IMR-90 (cell line): ENCODE data around the gene MYH11. TPM values are rescaled to one million over a fixed set of nuclear protein-coding genes. Genes with fewer than 3 reads are reported as not detected.

Experiments
- ATAC-seq: fragments of 200-7000 bp; cut with Tn5 transposase; 2 replicates; pipeline ENCODE4 v1.9.1; 2020; ENCODE audit warnings: low read depth, mild to moderate bottlenecking, moderate library complexity
- BruUV-seq: library from RNA; stranded (reverse); fragments of 400-500 nt; replicated peaks from 2 replicates; lab custom pipeline; 2021; lab: Mats Ljungman, UMichigan
- CTCF ChIA-PET: fragments of 300-600 bp; formaldehyde crosslinking; extraction: SDS; loops from one replicate; lab custom pipeline; 2021; ENCODE audit warnings: antibody characterized with exemption; lab: Yijun Ruan, JAX
- POLR2A ChIA-PET: fragments of 300-600 bp; sonication (Branson Sonifier 250); formaldehyde crosslinking; loops from one replicate; lab custom pipeline; 2022; ENCODE audit warnings: antibody characterized with exemption; ENCODE audit not compliant: unreplicated experiment; lab: Charles Lee
- DNase-seq: peaks from one replicate; pipeline ENCODE4 v3.0.0; 2013
- H2AFZ ChIP-seq: replicated peaks from 2 replicates; pipeline ENCODE3; 2013; ENCODE audit warnings: low read length, mild to moderate bottlenecking; ENCODE audit not compliant: poor library complexity
- H2AK5ac ChIP-seq: 2 replicates; pipeline ENCODE4 v1.6.1; 2013; ENCODE audit warnings: low read depth, low read length, inconsistent platforms
- H2AK9ac ChIP-seq: replicated peaks from 2 replicates; pipeline ENCODE3; 2013; ENCODE audit warnings: mild to moderate bottlenecking, low read depth, low read length, moderate library complexity; ENCODE audit not compliant: poor library complexity
- H2BK120ac ChIP-seq: 2 replicates; pipeline ENCODE4 v1.6.1; 2013; ENCODE audit warnings: low read depth, low read length, inconsistent platforms
- H2BK15ac ChIP-seq: 3 replicates; pipeline ENCODE4 v1.6.1; 2013; ENCODE audit warnings: low read depth, low read length, inconsistent platforms
- H2BK20ac ChIP-seq: 2 replicates; pipeline ENCODE4 v1.6.1; 2013; ENCODE audit warnings: low read depth, mild to moderate bottlenecking, inconsistent platforms, low read length, moderate library complexity
- H2BK5ac ChIP-seq: 2 replicates; pipeline ENCODE4 v1.6.1; 2013; ENCODE audit warnings: mild to moderate bottlenecking, low read depth, low read length, inconsistent platforms; ENCODE audit not compliant: poor library complexity, severe bottlenecking
- H3K14ac ChIP-seq: replicated peaks from 2 replicates; pipeline ENCODE4 v1.6.1; 2013; ENCODE audit warnings: low read depth, low read length, inconsistent platforms
- H3K18ac ChIP-seq: 2 replicates; pipeline ENCODE4 v1.6.1; 2013; ENCODE audit warnings: low read depth, low read length, control low read depth
- H3K23ac ChIP-seq: 2 replicates; pipeline ENCODE4 v1.6.1; 2013; ENCODE audit warnings: low read depth, low read length, inconsistent platforms
- H3K27ac ChIP-seq: 2 replicates; pipeline ENCODE4 v1.5.1; 2013; ENCODE audit warnings: mild to moderate bottlenecking, control low read depth, low read length; ENCODE audit not compliant: insufficient read depth
- H3K27me3 ChIP-seq: 2 replicates; pipeline ENCODE4 v1.6.1; 2013; ENCODE audit warnings: low read length; ENCODE audit not compliant: control insufficient read depth, insufficient read depth
- H3K36me3 ChIP-seq: 2 replicates; pipeline ENCODE4 v1.6.1; 2013; ENCODE audit warnings: low read length, mixed read lengths; ENCODE audit not compliant: control insufficient read depth, insufficient read depth
- H3K4ac ChIP-seq: 2 replicates; pipeline ENCODE4 v1.6.1; 2013; ENCODE audit warnings: low read depth, low read length, inconsistent platforms
- H3K4me1 ChIP-seq: 2 replicates; pipeline ENCODE4 v1.6.1; 2013; ENCODE audit warnings: low read length, mixed read lengths; ENCODE audit not compliant: control insufficient read depth, insufficient read depth
- H3K4me2 ChIP-seq: 2 replicates; pipeline ENCODE4 v1.6.1; 2013; ENCODE audit warnings: low read depth, mild to moderate bottlenecking, control low read depth, low read length, moderate library complexity
- H3K4me3 ChIP-seq: 2 replicates; pipeline ENCODE4 v1.5.1; 2013; ENCODE audit warnings: low read depth, mild to moderate bottlenecking, control low read depth, low read length, moderate library complexity; ENCODE audit not compliant: insufficient read depth
- H3K56ac ChIP-seq: 2 replicates; pipeline ENCODE4 v1.6.1; 2013; ENCODE audit warnings: low read length, inconsistent platforms; ENCODE audit not compliant: insufficient read depth; ENCODE audit errors: extremely low read depth
- H3K79me1 ChIP-seq, 2 experiments: 2 replicates each; pipeline ENCODE4 v1.6.1; 2013; ENCODE audit warnings: low read length in 2 of 2, inconsistent platforms in 1 of 2, low read depth in 1 of 2
- H3K9ac ChIP-seq: 2 replicates; pipeline ENCODE4 v1.6.1; 2013; ENCODE audit warnings: low read depth, low read length, control low read depth
- H3K9me1 ChIP-seq: 2 replicates; pipeline ENCODE4 v1.6.1; 2013; ENCODE audit warnings: low read length, inconsistent platforms; ENCODE audit not compliant: insufficient read depth
- H3K9me3 ChIP-seq: 2 replicates; pipeline ENCODE4 v1.6.1; 2013; ENCODE audit warnings: low read length; ENCODE audit not compliant: control insufficient read depth, insufficient read depth
- H4K20me1 ChIP-seq: 2 replicates; pipeline ENCODE4 v1.6.1; 2013; ENCODE audit warnings: low read length, inconsistent platforms; ENCODE audit not compliant: insufficient read depth
- H4K5ac ChIP-seq: 2 replicates; pipeline ENCODE4 v1.6.1; 2013; ENCODE audit warnings: mild to moderate bottlenecking, low read depth, low read length, control low read depth
- H4K8ac ChIP-seq, 2 experiments: 2 replicates each; pipeline ENCODE4 v1.6.1; 2013; ENCODE audit warnings: low read depth in 2 of 2, low read length in 2 of 2, control low read depth in 1 of 2, inconsistent platforms in 1 of 2
- H4K91ac ChIP-seq: 2 replicates; pipeline ENCODE4 v1.6.1; 2013; ENCODE audit warnings: low read depth, low read length, inconsistent platforms; ENCODE audit not compliant: insufficient read depth
- BHLHE40 ChIP-seq: fragments of 150-350 bp; IDR thresholded peaks from 2 replicates; pipeline ENCODE4 v1.6.1; 2016; ENCODE audit warnings: mild to moderate bottlenecking, low read depth, low read length
- CEBPB ChIP-seq: IDR thresholded peaks from 2 replicates; pipeline ENCODE4 v1.6.1; 2012; ENCODE audit warnings: low read depth, low read length, improper control_type of control experiment
- CHD1 ChIP-seq: IDR thresholded peaks from 2 replicates; pipeline ENCODE4 v1.6.1; 2012; ENCODE audit warnings: low read depth, low read length, improper control_type of control experiment
- ELK1 ChIP-seq: fragments of 150-350 bp; IDR thresholded peaks from 2 replicates; pipeline ENCODE4 v1.6.1; 2016; ENCODE audit warnings: low read depth, mild to moderate bottlenecking, low read length, moderate library complexity, borderline replicate concordance
- FOS ChIP-seq: fragments of 150-350 bp; IDR thresholded peaks from 2 replicates; pipeline ENCODE4 v1.6.1; 2016; ENCODE audit warnings: low read depth, low read length
- MAFK ChIP-seq: IDR thresholded peaks from 2 replicates; pipeline ENCODE4 v1.6.1; 2012; ENCODE audit warnings: low read depth, low read length, improper control_type of control experiment
- MAZ ChIP-seq: IDR thresholded peaks from 2 replicates; pipeline ENCODE4 v1.6.1; 2012; ENCODE audit warnings: low read depth, mild to moderate bottlenecking, low read length, improper control_type of control experiment, moderate library complexity, borderline replicate concordance
- MXI1 ChIP-seq: IDR thresholded peaks from 2 replicates; pipeline ENCODE4 v1.6.1; 2012; ENCODE audit warnings: low read depth, mild to moderate bottlenecking, low read length, moderate library complexity, borderline replicate concordance
- NFE2L2 ChIP-seq: fragments of 150-350 bp; IDR thresholded peaks from 2 replicates; pipeline ENCODE4 v1.6.1; 2016; ENCODE audit warnings: low read depth, mild to moderate bottlenecking, low read length
- POLR2A ChIP-seq: IDR thresholded peaks from 2 replicates; pipeline ENCODE4 v1.6.1; 2012; ENCODE audit warnings: mild to moderate bottlenecking, low read depth, low read length
- RAD21 ChIP-seq: IDR thresholded peaks from 2 replicates; pipeline ENCODE4 v1.6.1; 2012; ENCODE audit warnings: low read length, improper control_type of control experiment
- RCOR1 ChIP-seq: IDR thresholded peaks from 2 replicates; pipeline ENCODE4 v1.6.1; 2012; ENCODE audit warnings: mild to moderate bottlenecking, low read length, improper control_type of control experiment; ENCODE audit not compliant: insufficient replicate concordance
- RFX5 ChIP-seq: IDR thresholded peaks from 2 replicates; pipeline ENCODE4 v1.8.0; 2012; ENCODE audit warnings: low read depth, mild to moderate bottlenecking, low read length, moderate library complexity
- SMC3 ChIP-seq: fragments of 150-350 bp; IDR thresholded peaks from 2 replicates; pipeline ENCODE4 v1.6.1; 2016; ENCODE audit warnings: low read depth, mild to moderate bottlenecking, antibody characterized with exemption, low read length, moderate library complexity
- WGBS, 2 experiments: methylation state at CpG; one replicate each; pipeline versions ENCODE4 v1.1.5 to v1.1.7; 2013; ENCODE audit warnings: missing lambda C conversion rate in 2 of 2; ENCODE audit not compliant: insufficient read length in 1 of 2; ENCODE audit errors: extremely low coverage in 2 of 2; 5-methylcytosine and 5-hydroxymethylcytosine counted together
- dilution Hi-C: fragments of 300-500 bp; cut with HindIII; formaldehyde crosslinking; loops from one replicate; pipeline ENCODE4 v1.14.3; 2018; ENCODE audit warnings: low sequenced_read_pairs; ENCODE audit not compliant: unreplicated experiment
- in situ Hi-C: fragments of 300-500 bp; cut with MboI; formaldehyde crosslinking; loops from 3 replicates; pipeline ENCODE4 v1.14.3; 2019; ENCODE audit warnings: low sequenced_read_pairs, inconsistent platforms, mixed read lengths
- intact Hi-C: fragments of 100-400 bp; cut with micrococcal nuclease; formaldehyde crosslinking; loops from 2 replicates; pipeline ENCODE4 v1.10.0; 2022
- polyA plus RNA-seq, 3 experiments: library from polyadenylated mRNA; depleted of rRNA; stranded (reverse); fragments of >200 nt; gene quantifications; 2 replicates each; pipeline ENCODE4 v1.2.3, GENCODE V29; 2012; ENCODE audit warnings: low replicate concordance in 1 of 3
- total RNA-seq: library from RNA; depleted of rRNA; stranded (reverse); fragments of >200 nt; gene quantifications from 2 replicates; pipeline ENCODE4 v1.2.3, GENCODE V29; 2012
- TF ChIP-seq, protein P1 (sequence below): conservative IDR thresholded peaks from 2 replicates; pipeline ENCODE4 v1.5.1; 2012; ENCODE audit warnings: mild to moderate bottlenecking, low read depth, low read length, improper control_type of control experiment
- TF ChIP-seq, protein P2 (sequence below): fragments of 150-350 bp; IDR thresholded peaks from 2 replicates; pipeline ENCODE4 v1.6.1; 2017; ENCODE audit warnings: mild to moderate bottlenecking, antibody characterized with exemption, low read length, low read depth

The MYH11 gene
- total and polyA plus RNA-seq, 2 of the 4 experiments (the other 2 are of a cell fraction): under 0.01 to 0.12 TPM

DNA sequence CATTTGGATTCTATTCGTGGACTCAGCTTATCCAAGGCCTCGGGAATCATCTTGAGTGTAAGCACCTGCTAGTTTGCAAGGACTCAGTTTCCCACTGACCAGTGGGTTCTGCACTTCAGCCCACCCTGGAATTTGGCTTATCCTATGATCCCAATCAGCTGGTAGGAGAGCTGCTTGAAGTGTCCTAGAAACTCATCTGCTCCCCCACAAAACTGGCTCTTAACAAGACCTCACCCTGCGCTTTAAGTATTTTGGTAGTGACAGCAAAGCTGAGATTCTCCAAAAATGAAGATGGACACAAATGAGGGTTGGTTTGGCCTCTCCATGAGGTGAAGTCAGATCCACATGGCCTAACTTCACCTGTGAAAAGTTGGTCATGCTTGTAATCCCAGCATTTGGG, 149.5 kb downstream of the MYH11 start:
- peaks cover 4 to 25% of the 10 kb centered on the region in 2 experiments; a peak in 3 of 4 replicates for H3K79me1 ChIP-seq
- no peak overlapping the region for H3K4me3 ChIP-seq
- no peak for TF ChIP-seq BHLHE40
- no peak for TF ChIP-seq MAZ
- TF ChIP-seq ELK1: no peak
- TF ChIP-seq POLR2A: no peak
- TF ChIP-seq CEBPB: no peak
- no peak for TF ChIP-seq NFE2L2
- no peak for TF ChIP-seq RAD21
- TF ChIP-seq MXI1: no peak
- no peak for TF ChIP-seq SMC3
- no peak for TF ChIP-seq FOS
- TF ChIP-seq, protein P1, sequence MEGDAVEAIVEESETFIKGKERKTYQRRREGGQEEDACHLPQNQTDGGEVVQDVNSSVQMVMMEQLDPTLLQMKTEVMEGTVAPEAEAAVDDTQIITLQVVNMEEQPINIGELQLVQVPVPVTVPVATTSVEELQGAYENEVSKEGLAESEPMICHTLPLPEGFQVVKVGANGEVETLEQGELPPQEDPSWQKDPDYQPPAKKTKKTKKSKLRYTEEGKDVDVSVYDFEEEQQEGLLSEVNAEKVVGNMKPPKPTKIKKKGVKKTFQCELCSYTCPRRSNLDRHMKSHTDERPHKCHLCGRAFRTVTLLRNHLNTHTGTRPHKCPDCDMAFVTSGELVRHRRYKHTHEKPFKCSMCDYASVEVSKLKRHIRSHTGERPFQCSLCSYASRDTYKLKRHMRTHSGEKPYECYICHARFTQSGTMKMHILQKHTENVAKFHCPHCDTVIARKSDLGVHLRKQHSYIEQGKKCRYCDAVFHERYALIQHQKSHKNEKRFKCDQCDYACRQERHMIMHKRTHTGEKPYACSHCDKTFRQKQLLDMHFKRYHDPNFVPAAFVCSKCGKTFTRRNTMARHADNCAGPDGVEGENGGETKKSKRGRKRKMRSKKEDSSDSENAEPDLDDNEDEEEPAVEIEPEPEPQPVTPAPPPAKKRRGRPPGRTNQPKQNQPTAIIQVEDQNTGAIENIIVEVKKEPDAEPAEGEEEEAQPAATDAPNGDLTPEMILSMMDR: no peak
- TF ChIP-seq, protein P2, sequence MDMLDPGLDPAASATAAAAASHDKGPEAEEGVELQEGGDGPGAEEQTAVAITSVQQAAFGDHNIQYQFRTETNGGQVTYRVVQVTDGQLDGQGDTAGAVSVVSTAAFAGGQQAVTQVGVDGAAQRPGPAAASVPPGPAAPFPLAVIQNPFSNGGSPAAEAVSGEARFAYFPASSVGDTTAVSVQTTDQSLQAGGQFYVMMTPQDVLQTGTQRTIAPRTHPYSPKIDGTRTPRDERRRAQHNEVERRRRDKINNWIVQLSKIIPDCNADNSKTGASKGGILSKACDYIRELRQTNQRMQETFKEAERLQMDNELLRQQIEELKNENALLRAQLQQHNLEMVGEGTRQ: no peak
- no peak for TF ChIP-seq MAFK
- TF ChIP-seq CHD1: no peak
- no peak for TF ChIP-seq RFX5
- TF ChIP-seq RCOR1: no peak
- H3K18ac ChIP-seq: no peak overlapping the region
- H3K4ac ChIP-seq: no peak overlapping the region; the same call in 1 of the 2 replicates
- H3K27ac ChIP-seq: no peak overlapping the region
- H3K23ac ChIP-seq: no peak overlapping the region; the same call in 1 of the 2 replicates
- H2BK5ac ChIP-seq: no peak overlapping the region
- 0 out of 4 replicates have a peak overlapping the region, but pooled peaks of 1 of the 2 experiments have one; percentile 9 for H4K8ac ChIP-seq
- WGBS, 2 experiments: 93% methylated on average over 2 of the region's 3 CpGs; no CpG with 5 or more reads in 1 of the 2 experiments
- H2AFZ ChIP-seq: no peak overlapping the region
- peaks cover 3% of the 10 kb centered on the region; the same call in 1 of the 2 replicates for H3K36me3 ChIP-seq
- no peak overlapping the region for H2BK15ac ChIP-seq
- intact Hi-C loops (loop anchor here (10.0 kb wide), 2 partner anchors 283 to 487 kb away; no protein-coding TSS in a partner anchor), in situ Hi-C loops (no loop called here), dilution Hi-C loops (no loop called here)
- 0 out of 2 replicates have a peak overlapping the region, but pooled peaks have one; percentile 15 for H2BK20ac ChIP-seq
- ChIA-PET CTCF (no interaction called here), POLR2A (no interaction called here)
- H4K20me1 ChIP-seq: peaks cover 3% of the 10 kb centered on the region; the same call in 1 of the 2 replicates
- DNase-seq: no peak
- H3K4me2 ChIP-seq: no peak overlapping the region
- H3K14ac ChIP-seq: 0 out of 2 replicates have a peak overlapping the region, but pooled peaks have one; percentile 40
- no peak overlapping the region for H2AK9ac ChIP-seq
- no peak overlapping the region for H4K5ac ChIP-seq
- no peak overlapping the region; the same call in 1 of the 2 replicates for H4K91ac ChIP-seq
- H3K9me1 ChIP-seq: peaks cover 12% of the 10 kb centered on the region
- H3K27me3 ChIP-seq: no peaks in the 10 kb centered on the region
- H3K9me3 ChIP-seq: no peaks in the 10 kb centered on the region
- no peak overlapping the region for H3K56ac ChIP-seq
- no TSS peak for BruUV-seq
- H3K4me1 ChIP-seq: peaks cover 8% of the 10 kb centered on the region
- H3K9ac ChIP-seq: no peak overlapping the region
- no peak overlapping the region for H2BK120ac ChIP-seq
- no peak for ATAC-seq
- no peak overlapping the region for H2AK5ac ChIP-seq
